Activated CD4-positive, CD25-positive, alpha-beta regulatory T cell treated with anti-CD3 and anti-CD28 coated beads, Interleukin-2, amount 50 U/mL, for 16 hours (primary cell): ENCODE measurements around the gene GRIN2A.

Experiments used
- DNase-seq: peaks from one replicate; pipeline ENCODE4 v3.0.0-alpha.2; 2020; ENCODE audit warnings: low read depth, low spot score

GRIN2A gene

GRCh38 chr16:9969580-9969979 lies 212.6 kb downstream of the GRIN2A start:
- no peak for DNase-seq

GRCh38 chr16:9966569-9967157 lies 215.6 kb downstream of the GRIN2A start:
- DNase-seq: no peak

- DNase-seq: no peak
Observed at GRCh38 chr16:9965079-9965478, 217.1 kb downstream of the GRIN2A start.

GRCh38 chr16:9964426-9964825 lies 217.8 kb downstream of the GRIN2A start:
- no peak for DNase-seq

GRCh38 chr16:9957433-9957832 lies 224.8 kb downstream of the GRIN2A start:
- no peak for DNase-seq

GRCh38 chr16:9957002-9957401 lies 225.2 kb downstream of the GRIN2A start:
- no peak for DNase-seq

GRCh38 chr16:9955677-9956076 lies 226.6 kb downstream of the GRIN2A start:
- DNase-seq: no peak

GRCh38 chr16:9953908-9954570 lies 228.2 kb downstream of the GRIN2A start:
- no peak for DNase-seq

GRCh38 chr16:9950658-9951057 lies 231.6 kb downstream of the GRIN2A start:
- no peak for DNase-seq

GRCh38 chr16:9949396-9949795 lies 232.8 kb downstream of the GRIN2A start:
- DNase-seq: no peak

- no peak for DNase-seq
Observed at GRCh38 chr16:9948933-9949332, 233.3 kb downstream of the GRIN2A start.

- no peak for DNase-seq
Observed at GRCh38 chr16:9946022-9946720, 236.1 kb downstream of the GRIN2A start.

- DNase-seq: no peak
Observed at GRCh38 chr16:9943121-9943520, 239.1 kb downstream of the GRIN2A start.

GRCh38 chr16:9941245-9941644 lies 241.0 kb downstream of the GRIN2A start:
- DNase-seq: no peak

GRCh38 chr16:9934723-9935508 lies 247.3 kb downstream of the GRIN2A start:
- no peak for DNase-seq

- DNase-seq: no peak
Observed at GRCh38 chr16:9932919-9933653, 249.1 kb downstream of the GRIN2A start.

- no peak for DNase-seq
Observed at GRCh38 chr16:9932000-9932399, 250.2 kb downstream of the GRIN2A start.

GRCh38 chr16:9929836-9930235 lies 252.4 kb downstream of the GRIN2A start:
- DNase-seq: no peak

- DNase-seq: no peak
Observed at GRCh38 chr16:9929313-9929712, 252.9 kb downstream of the GRIN2A start.

GRCh38 chr16:9922441-9922840 lies 259.8 kb downstream of the GRIN2A start:
- DNase-seq: no peak

GRCh38 chr16:9921997-9922396 lies 260.2 kb downstream of the GRIN2A start:
- no peak for DNase-seq

GRCh38 chr16:9919460-9919859 lies 262.8 kb downstream of the GRIN2A start:
- no peak for DNase-seq
